Uterine smooth muscle cell (primary cell): Measurements from ENCODE around the gene RPA3. TPM values are rescaled to one million over a fixed set of nuclear protein-coding genes. Genes with fewer than 3 reads are reported as not detected.

Source experiments
- total RNA-seq: library from RNA; depleted of rRNA; stranded (reverse); fragments of >200 nt; gene quantifications from 2 replicates; pipeline ENCODE4 v1.2.3, GENCODE V29; 2014

RPA3 gene
- 40.2 and 66.8 TPM in 2 replicates for total RNA-seq

DNA sequence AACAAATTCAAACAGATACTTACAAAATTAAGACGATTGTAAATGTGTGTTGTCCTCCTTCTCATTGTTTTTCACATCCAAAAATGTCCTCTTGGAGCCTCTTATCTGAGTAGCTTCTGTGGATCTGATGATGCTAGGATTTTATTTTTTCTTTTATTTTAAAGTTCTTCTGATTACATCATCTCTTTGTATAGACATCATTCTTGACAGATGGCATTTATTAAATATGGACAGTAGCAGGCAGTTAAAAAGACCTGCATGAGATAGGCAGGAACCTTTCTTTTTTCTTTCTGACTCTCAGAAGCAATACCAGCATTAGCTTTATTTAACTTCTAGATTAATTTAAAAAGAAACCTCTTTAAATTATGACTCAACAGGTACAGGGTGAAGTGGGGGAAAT, at the start of gene RPA3:
Gene RPA3, minus strand, starts transcription at position 116 of the 400 bp plus-strand sequence. CDS start 78,189 bp downstream, outside the sequence.

DNA sequence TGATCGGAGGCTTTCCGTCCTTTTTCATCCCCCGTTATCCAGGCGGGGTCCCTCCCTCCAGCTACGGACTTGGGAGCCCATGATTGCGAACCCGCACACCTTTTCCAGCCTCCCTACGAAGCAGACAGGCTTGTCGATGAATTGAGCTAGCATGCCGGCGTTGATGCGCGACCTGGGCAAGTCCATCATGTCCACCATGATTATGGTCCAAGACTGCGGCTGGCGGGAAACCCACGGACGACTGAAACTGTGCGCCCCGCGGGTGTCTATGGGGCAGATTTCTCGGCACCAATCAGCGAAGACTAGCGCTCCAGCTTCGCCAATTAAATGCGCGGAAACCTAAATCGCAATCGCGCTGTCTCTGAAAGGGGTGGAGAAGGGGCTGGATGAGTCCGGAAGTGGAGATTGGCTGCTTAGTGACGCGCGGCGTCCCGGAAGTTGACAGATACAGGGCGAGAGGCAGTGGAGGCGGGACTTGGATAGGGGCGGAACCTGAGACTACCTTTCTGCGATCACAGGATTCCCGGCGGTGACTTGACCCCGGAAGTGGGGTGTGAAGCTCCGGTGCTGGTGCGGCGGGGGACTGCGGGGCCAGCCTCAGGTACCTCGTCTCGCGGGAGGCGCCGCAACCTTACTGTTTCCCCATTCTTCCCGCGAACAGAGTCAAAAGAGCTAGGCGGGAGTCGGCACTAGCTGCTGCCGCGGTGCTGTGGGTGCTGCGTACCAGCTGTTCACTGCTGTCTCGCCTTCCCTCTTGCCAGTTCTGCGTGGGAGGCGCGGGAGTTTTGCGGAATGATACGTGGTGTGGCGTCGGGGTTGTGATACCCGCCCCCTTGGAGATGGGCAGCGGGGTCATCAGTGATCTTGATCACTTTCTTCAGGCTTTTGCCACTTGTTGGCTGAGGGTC, 77.9 kb downstream of the RPA3 start, which contains the start of gene UMAD1:
Gene UMAD1, plus strand, starts transcription at position 532 of the 908 bp plus-strand sequence. CDS start 32,620 bp downstream, outside the sequence.

Other genes starting within 250 kb of the RPA3 start
- 0.55 and 0.87 TPM in 2 replicates for gene COL28A1, start 182.7 kb downstream of the RPA3 start, total RNA-seq
- gene MIOS, start 151.7 kb downstream of the RPA3 start, total RNA-seq = 75.1 and 82.3 TPM in 2 replicates
- gene UMAD1, start 77.9 kb downstream of the RPA3 start, total RNA-seq = 12.0 and 14.6 TPM in 2 replicates